ENCODE results near the gene MLLT1. TPM values are rescaled to one million over a fixed set of nuclear protein-coding genes. Genes with fewer than 3 reads are reported as not detected.

The MLLT1 gene
- total and polyA plus RNA-seq, 10 donors, result 10.1 to 57.2 (median 25.1) TPM

DNA sequence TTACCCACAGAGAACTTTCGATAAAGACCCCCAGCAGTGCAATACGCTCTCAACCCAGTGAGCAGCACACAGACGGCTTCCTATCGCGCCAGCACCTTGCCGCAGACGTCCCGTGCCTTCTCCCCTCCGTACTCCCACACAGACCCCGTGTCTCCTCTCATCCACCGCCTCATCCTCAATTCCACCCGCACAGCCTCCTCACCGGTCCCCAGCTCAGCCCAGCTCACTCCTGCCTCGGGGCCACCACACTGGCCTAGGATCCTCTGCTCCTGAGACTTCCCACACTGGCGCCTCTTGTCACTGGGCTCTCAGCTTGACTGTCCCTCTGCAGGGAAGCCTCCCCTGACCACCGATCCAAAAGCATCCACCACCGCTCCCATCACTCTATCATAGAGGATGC lies 9.0 kb downstream of the MLLT1 start:
- Histone ChIP-seq H3K27ac (peak overlapping the region in 4 of 8 donors; percentile 36 to 90 (median 88)), H3K27me3 (replicated peaks in 1 of 7) (no peaks in the 10 kb centered on the region), H3K4me3 (no peak overlapping the region), H3K4me1 (peaks cover 3 to 72% (median 53%) of the 10 kb centered on the region in 6 donors), H3K36me3 (peaks cover 0 to 52% (median 30%) of the 10 kb centered on the region in 6 donors), H3K9me3 (no peaks in the 10 kb centered on the region)
- intact Hi-C loops (cut with DNase I; ENCODE audit: low total_unique reads), result no loop called here
- DNase-seq, result no peak
- 93 to 98% (median 96%) methylated on average over 14 to 17 of the region's 17 CpGs for WGBS, 5 donors
- TF ChIP-seq POLR2A (IDR thresholded peaks at IDR 0.05) (no peak), POLR2AphosphoS5 (IDR thresholded peaks at IDR 0.05) (no peak)
- TF ChIP-seq, protein P1, sequence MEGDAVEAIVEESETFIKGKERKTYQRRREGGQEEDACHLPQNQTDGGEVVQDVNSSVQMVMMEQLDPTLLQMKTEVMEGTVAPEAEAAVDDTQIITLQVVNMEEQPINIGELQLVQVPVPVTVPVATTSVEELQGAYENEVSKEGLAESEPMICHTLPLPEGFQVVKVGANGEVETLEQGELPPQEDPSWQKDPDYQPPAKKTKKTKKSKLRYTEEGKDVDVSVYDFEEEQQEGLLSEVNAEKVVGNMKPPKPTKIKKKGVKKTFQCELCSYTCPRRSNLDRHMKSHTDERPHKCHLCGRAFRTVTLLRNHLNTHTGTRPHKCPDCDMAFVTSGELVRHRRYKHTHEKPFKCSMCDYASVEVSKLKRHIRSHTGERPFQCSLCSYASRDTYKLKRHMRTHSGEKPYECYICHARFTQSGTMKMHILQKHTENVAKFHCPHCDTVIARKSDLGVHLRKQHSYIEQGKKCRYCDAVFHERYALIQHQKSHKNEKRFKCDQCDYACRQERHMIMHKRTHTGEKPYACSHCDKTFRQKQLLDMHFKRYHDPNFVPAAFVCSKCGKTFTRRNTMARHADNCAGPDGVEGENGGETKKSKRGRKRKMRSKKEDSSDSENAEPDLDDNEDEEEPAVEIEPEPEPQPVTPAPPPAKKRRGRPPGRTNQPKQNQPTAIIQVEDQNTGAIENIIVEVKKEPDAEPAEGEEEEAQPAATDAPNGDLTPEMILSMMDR (IDR thresholded peaks at IDR 0.05 in 8 of 11, conservative IDR thresholded peaks at IDR 0.05 in 3 of 11), result no peak

DNA sequence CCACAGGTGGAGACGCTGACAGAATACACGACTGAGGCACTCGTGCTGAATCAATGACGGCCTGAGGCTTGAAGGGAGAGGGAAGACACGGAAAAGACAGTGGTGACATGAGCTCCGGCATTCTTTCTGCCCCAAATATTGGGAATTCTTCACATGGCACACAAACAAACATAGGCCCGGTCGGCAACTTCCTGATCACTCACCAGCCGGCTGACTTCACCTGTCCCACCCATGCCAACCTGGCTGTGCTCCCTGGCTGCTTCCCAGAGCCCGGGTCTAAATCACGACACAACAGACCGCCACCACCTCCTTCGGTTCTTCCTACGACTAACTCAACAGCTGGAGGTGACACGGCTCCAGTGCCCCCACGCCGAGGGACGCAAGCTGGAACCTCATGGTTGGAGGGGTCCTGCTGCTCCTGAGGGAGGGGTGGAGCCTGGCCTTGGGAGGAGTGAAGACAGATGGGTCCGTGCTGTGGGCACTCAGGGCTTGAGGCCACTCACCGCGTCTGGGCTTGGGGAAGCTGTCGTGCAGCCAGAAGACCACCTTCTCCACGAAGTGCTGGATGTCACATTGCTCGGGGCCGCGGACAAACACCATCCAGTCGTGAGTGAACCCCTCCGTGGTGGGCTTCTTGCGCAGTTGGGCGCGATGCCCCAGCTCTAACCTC lies 9.6 kb downstream of the MLLT1 start:
- no peak for DNase-seq
- TF ChIP-seq POLR2A (IDR thresholded peaks at IDR 0.05) (no peak), POLR2AphosphoS5 (IDR thresholded peaks at IDR 0.05) (peak in 1 of 3 donors; percentile 32)
- H3K4me1 ChIP-seq, result peaks cover 3 to 67% (median 47%) of the 10 kb centered on the region in 6 donors

DNA sequence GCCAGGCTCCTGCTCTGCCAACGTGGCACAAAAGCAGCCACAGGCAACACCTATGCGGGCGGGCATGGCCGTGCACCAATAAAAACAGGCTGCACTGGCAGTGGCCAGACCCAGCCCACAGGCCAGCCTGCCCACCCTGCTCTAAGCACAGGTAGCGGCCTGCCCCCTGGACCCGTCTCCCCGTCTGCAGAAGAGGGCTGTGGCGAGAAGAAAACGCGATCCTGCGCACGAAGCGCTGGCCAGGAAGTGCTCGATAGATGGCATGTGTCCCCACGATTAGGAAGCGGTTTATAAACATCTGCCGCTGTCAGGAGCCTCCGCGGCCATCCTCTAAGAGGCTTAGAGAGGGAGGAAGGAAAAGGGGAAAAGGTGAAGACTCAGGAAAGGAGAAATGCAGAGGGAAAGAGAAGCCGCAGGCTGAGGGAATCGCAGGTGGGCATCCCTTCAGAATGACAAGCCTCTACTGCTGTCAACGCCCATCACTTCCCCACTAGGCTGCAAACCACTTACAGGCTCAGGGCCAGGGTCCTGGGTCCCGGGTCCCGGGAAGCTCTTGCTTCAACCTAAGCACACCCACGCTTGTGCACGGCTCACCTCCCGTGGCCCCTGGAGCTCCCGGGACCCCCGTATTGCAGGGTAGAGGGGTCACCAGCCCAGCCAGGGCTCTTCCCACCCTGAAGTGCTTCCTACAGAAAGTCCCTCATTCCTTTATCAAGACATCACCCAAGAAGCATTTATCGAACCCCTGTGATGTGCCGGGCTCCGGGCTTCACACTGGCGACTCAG lies 10.5 kb downstream of the MLLT1 start:
- Histone ChIP-seq H3K36me3 (peaks cover 0 to 65% (median 30%) of the 10 kb centered on the region in 6 donors), H3K4me1 (peaks cover 3 to 63% (median 39%) of the 10 kb centered on the region in 6 donors), H3K27me3 (replicated peaks in 1 of 7) (no peaks in the 10 kb centered on the region), H3K9me3 (no peaks in the 10 kb centered on the region), H3K27ac (no peak overlapping the region), H3K4me3 (no peak overlapping the region)
- WGBS, 5 donors, result 83 to 89% (median 84%) methylated on average over 33 of the region's 33 CpGs
- TF ChIP-seq, protein P1 (IDR thresholded peaks at IDR 0.05 in 8 of 11, conservative IDR thresholded peaks at IDR 0.05 in 3 of 11), result no peak
- TF ChIP-seq POLR2A (IDR thresholded peaks at IDR 0.05) (no peak), POLR2AphosphoS5 (IDR thresholded peaks at IDR 0.05) (no peak)
- DNase-seq, result no peak
- intact Hi-C loops (cut with DNase I; ENCODE audit: low total_unique reads), result no loop called here

More for the DNA sequence above, 9.6 kb downstream of the MLLT1 start:
- Histone ChIP-seq H3K4me3 (no peak overlapping the region), H3K27me3 (replicated peaks in 1 of 7) (no peaks in the 10 kb centered on the region), H3K27ac (peak overlapping the region in 2 of 8 donors; percentile 88 to 90), H3K9me3 (no peaks in the 10 kb centered on the region), H3K36me3 (peaks cover 0 to 58% (median 30%) of the 10 kb centered on the region in 6 donors)
- intact Hi-C loops (cut with DNase I; ENCODE audit: low total_unique reads), result no loop called here
- WGBS, 5 donors, result 92 to 96% (median 94%) methylated on average over 9 to 31 of the region's 31 CpGs

DNA sequence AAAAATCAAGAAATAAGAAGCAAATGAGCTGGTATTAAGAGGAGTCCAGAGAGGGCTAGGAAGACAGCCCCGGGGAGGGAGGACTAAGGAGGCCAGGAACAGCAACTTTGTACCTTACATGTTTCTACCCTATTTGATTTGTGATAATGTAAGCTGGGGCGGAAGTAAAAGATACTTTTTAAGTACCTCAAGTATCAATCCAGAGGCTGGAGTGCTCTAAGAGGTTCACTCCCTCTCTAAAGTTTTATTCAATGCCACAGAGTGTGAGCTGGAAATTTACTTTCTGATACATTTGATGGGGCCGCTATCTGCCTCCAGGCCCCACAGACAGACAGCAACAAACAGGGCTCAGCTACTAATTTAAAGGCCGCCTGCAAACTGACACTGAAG lies 11.4 kb downstream of the MLLT1 start:
- Histone ChIP-seq H3K9me3 (no peaks in the 10 kb centered on the region), H3K27ac (no peak overlapping the region), H3K27me3 (replicated peaks in 1 of 7) (no peaks in the 10 kb centered on the region), H3K4me1 (peaks cover 3 to 55% (median 30%) of the 10 kb centered on the region in 6 donors), H3K4me3 (no peak overlapping the region), H3K36me3 (peaks cover 0 to 74% (median 30%) of the 10 kb centered on the region in 6 donors)
- no peak for DNase-seq
- WGBS, 5 donors, result 87 to 98% (median 94%) methylated on average over 4 of the region's 4 CpGs
- TF ChIP-seq POLR2AphosphoS5 (IDR thresholded peaks at IDR 0.05) (no peak), POLR2A (IDR thresholded peaks at IDR 0.05) (no peak)
- TF ChIP-seq, protein P1 (IDR thresholded peaks at IDR 0.05 in 8 of 11, conservative IDR thresholded peaks at IDR 0.05 in 3 of 11), result no peak
- intact Hi-C loops (cut with DNase I; ENCODE audit: low total_unique reads), result no loop called here
